Measurements from ENCODE around the gene ME3.
A peak's percentile ranks its signal among the peaks of the same experiment; 100 is the strongest.

GRCh38 chr11:86456075-86456939, 216.1 kb downstream of the ME3 start:
- TF ChIP-seq, protein P1, sequence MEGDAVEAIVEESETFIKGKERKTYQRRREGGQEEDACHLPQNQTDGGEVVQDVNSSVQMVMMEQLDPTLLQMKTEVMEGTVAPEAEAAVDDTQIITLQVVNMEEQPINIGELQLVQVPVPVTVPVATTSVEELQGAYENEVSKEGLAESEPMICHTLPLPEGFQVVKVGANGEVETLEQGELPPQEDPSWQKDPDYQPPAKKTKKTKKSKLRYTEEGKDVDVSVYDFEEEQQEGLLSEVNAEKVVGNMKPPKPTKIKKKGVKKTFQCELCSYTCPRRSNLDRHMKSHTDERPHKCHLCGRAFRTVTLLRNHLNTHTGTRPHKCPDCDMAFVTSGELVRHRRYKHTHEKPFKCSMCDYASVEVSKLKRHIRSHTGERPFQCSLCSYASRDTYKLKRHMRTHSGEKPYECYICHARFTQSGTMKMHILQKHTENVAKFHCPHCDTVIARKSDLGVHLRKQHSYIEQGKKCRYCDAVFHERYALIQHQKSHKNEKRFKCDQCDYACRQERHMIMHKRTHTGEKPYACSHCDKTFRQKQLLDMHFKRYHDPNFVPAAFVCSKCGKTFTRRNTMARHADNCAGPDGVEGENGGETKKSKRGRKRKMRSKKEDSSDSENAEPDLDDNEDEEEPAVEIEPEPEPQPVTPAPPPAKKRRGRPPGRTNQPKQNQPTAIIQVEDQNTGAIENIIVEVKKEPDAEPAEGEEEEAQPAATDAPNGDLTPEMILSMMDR (conservative IDR thresholded peaks at IDR 0.05; ENCODE audit: low read depth, low read length), result peak; percentile 86
- TF ChIP-seq EZH2 (IDR thresholded peaks at IDR 0.05; ENCODE audit: low read length, unreplicated experiment), result no peak
